Ascending aorta (tissue), 2 donors: ENCODE data around the gene SMIM22. TPM values are rescaled to one million over a fixed set of nuclear protein-coding genes. Genes with fewer than 3 reads are reported as not detected.

Experiments used
- DNase-seq, 2 donors: peaks; one replicate each; pipeline ENCODE4 v3.0.0-alpha.2; 2019; ENCODE audit warnings: low spot score in 2 of 2
- H3K27ac ChIP-seq, 2 donors: fragments of 200-600 bp; sonication (generic); one replicate each; pipeline ENCODE4 v1.5.1; 2016 to 2017; ENCODE audit warnings: mild to moderate bottlenecking in 1 of 2
- H3K27me3 ChIP-seq: fragments of 200-600 bp; sonication (generic); one replicate; pipeline ENCODE4 v1.5.1; 2017
- H3K36me3 ChIP-seq, 2 donors: fragments of 200-600 bp; sonication (generic); one replicate each; pipeline ENCODE4 v1.5.1; 2016
- H3K4me1 ChIP-seq, 2 donors: fragments of 200-600 bp; sonication (generic); one replicate each; pipeline ENCODE4 v1.5.1; 2016 to 2017; ENCODE audit warnings: mild to moderate bottlenecking in 1 of 2
- H3K4me3 ChIP-seq, 2 donors: fragments of 200-600 bp; sonication (generic); one replicate each; pipeline ENCODE4 v1.5.1; 2016 to 2017; ENCODE audit warnings: mild to moderate bottlenecking in 1 of 2
- H3K9me3 ChIP-seq, 2 donors: fragments of 200-600 bp; sonication (generic); one replicate each; pipeline ENCODE4 v1.5.1; 2016
- intact Hi-C: fragments of 100-400 bp; cut with DNase I; formaldehyde crosslinking; loops from one replicate; pipeline ENCODE4 v1.15.1; 2023
- total RNA-seq: library from RNA; depleted of rRNA; stranded (reverse); fragments of >200 nt; gene quantifications from one replicate; pipeline ENCODE4 v1.1.0, GENCODE V29; 2016
- TF ChIP-seq, protein P1 (sequence below), 3 experiments: fragments of 200-600 bp in 2 of 3; fragments of 450-650 bp in 1 of 3; sonication (generic) in 2 of 3; IDR thresholded peaks; one replicate each; pipeline ENCODE4 v1.5.1; 2016 to 2019; ENCODE audit warnings: antibody characterized with exemption in 3 of 3, mild to moderate bottlenecking in 1 of 3, moderate library complexity in 1 of 3

The SMIM22 gene
- total RNA-seq, 1 donor from 2014 or later = not detected

DNA sequence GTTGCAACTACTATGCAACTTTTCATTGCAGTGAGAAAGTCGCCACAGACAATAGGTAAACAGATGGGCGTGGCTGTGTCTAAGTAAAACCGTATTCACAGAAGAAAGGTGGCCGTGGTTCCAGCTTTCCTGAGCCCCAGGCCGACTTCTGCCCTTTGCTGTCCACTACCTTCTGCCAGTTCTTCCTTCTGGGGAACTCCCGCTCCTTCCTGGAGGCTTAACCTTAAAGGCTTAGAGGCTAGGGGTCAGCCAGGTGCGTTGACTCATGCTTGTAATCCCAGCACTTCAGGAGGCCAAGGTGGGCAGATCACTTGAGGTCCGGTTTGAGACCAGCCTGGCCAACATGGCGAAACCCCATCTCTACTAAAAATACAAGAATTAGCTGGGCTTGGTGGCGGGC lies 4.9 kb upstream of the SMIM22 start:
- Histone ChIP-seq H3K27me3 (no peaks in the 10 kb centered on the region), H3K4me3 (no peak overlapping the region), H3K4me1 (no peaks in the 10 kb centered on the region), H3K27ac (no peak overlapping the region), H3K9me3 (no peaks in the 10 kb centered on the region), H3K36me3 (no peaks in the 10 kb centered on the region)
- intact Hi-C loops = no loop called here
- TF ChIP-seq, protein P1, sequence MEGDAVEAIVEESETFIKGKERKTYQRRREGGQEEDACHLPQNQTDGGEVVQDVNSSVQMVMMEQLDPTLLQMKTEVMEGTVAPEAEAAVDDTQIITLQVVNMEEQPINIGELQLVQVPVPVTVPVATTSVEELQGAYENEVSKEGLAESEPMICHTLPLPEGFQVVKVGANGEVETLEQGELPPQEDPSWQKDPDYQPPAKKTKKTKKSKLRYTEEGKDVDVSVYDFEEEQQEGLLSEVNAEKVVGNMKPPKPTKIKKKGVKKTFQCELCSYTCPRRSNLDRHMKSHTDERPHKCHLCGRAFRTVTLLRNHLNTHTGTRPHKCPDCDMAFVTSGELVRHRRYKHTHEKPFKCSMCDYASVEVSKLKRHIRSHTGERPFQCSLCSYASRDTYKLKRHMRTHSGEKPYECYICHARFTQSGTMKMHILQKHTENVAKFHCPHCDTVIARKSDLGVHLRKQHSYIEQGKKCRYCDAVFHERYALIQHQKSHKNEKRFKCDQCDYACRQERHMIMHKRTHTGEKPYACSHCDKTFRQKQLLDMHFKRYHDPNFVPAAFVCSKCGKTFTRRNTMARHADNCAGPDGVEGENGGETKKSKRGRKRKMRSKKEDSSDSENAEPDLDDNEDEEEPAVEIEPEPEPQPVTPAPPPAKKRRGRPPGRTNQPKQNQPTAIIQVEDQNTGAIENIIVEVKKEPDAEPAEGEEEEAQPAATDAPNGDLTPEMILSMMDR (IDR thresholded peaks at IDR 0.05) = no peak
- DNase-seq = no peak

DNA sequence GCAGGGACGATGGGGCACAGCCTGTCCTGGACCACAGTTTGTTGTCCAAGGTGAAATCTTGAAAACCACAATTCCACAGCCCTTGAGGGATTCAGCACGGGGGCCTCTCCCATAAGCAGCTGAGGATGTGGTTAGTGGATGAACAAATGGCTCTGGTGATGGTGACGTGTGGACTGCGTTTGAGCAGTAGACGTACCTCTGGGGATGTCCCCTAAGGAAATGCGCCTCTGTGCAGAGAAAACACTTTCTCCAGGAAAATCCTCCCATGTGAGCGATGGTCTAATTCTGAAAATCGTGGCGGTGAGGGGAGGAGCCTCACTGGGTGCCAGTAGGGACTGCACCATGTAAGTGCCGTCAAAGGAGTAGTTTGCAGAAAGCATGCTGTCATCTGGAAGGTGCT lies 4.3 kb upstream of the SMIM22 start:
- intact Hi-C loops = no loop called here
- Histone ChIP-seq H3K4me1 (no peaks in the 10 kb centered on the region), H3K36me3 (no peaks in the 10 kb centered on the region), H3K4me3 (no peak overlapping the region), H3K9me3 (no peaks in the 10 kb centered on the region), H3K27me3 (no peaks in the 10 kb centered on the region), H3K27ac (no peak overlapping the region)
- TF ChIP-seq, protein P1 (IDR thresholded peaks at IDR 0.05) = no peak
- DNase-seq = no peak

DNA sequence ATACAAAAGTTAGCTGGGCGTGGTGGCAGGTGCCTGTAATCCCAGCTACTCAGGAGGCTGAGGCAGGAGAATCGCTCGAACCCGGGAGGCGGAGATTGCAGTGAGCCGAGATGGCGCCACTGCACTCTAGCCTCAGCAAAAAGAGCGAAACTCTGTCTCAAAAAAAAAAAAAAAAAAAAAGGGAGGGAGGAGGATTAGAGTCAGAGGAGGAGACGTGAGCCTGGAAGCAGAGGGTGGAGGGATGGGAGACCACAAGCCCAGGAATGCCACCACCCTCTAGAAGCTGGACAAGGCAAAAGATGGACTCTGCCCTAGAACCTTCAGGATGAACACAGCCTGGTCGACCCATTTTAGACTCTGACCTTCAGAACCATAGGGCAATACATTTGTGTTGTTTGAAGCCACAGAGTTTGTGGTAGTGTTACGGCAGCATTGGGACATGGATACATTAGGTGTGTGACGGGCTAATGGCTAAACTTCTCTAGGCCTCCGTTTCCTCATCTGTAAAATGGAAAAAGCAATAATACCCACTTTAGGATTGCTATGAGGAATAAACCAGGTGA lies 2.1 kb upstream of the SMIM22 start:
- DNase-seq = no peak
- Histone ChIP-seq H3K4me3 (no peak overlapping the region), H3K36me3 (peaks cover 7 to 9% of the 10 kb centered on the region in 2 donors), H3K4me1 (no peaks in the 10 kb centered on the region), H3K27me3 (no peaks in the 10 kb centered on the region), H3K27ac (no peak overlapping the region), H3K9me3 (no peaks in the 10 kb centered on the region)
- TF ChIP-seq, protein P1 (IDR thresholded peaks at IDR 0.05) = no peak
- intact Hi-C loops = no loop called here

DNA sequence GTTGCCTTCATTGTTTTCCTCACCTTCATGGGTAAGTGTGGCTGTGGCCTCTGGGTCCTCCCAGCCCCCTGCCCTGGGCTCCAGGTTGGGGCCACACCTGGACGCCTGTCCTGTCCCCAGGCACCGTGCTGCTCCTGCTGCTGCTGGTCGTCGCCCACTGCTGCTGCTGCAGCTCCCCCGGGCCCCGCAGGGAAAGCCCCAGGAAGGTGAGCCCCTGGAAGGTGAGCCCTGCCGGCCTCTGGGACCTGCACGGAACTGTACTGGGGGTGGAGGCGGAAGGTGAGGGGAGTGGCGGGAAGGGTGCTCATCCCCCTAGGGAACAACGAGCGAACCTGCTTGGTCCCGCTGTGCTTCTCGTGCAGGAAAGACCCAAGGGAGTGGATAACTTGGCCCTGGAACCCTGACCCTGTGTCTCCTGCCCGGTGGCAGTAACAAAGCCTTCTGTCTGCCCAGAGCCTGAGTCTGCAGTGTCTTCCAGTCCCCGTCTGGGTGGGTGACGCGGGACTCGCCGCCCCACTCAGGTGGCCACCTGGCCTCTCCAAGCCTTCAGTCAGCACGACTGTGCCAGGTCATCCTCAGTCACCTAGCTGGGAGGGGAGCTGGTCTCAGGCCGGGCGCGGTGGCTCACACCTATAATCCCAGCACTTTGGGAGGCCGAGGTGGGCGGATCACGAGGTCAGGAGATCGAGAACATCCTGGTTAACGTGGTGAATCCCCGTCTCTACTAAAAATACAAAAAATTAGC lies 831 bp downstream of the SMIM22 start:
- Histone ChIP-seq H3K9me3 (no peaks in the 10 kb centered on the region), H3K4me3 (no peak overlapping the region), H3K36me3 (peaks cover 12% of the 10 kb centered on the region in 2 donors), H3K27ac (no peak overlapping the region), H3K27me3 (no peaks in the 10 kb centered on the region), H3K4me1 (no peaks in the 10 kb centered on the region)
- intact Hi-C loops = no loop called here
- DNase-seq = no peak
- TF ChIP-seq, protein P1 (IDR thresholded peaks at IDR 0.05) = no peak

DNA sequence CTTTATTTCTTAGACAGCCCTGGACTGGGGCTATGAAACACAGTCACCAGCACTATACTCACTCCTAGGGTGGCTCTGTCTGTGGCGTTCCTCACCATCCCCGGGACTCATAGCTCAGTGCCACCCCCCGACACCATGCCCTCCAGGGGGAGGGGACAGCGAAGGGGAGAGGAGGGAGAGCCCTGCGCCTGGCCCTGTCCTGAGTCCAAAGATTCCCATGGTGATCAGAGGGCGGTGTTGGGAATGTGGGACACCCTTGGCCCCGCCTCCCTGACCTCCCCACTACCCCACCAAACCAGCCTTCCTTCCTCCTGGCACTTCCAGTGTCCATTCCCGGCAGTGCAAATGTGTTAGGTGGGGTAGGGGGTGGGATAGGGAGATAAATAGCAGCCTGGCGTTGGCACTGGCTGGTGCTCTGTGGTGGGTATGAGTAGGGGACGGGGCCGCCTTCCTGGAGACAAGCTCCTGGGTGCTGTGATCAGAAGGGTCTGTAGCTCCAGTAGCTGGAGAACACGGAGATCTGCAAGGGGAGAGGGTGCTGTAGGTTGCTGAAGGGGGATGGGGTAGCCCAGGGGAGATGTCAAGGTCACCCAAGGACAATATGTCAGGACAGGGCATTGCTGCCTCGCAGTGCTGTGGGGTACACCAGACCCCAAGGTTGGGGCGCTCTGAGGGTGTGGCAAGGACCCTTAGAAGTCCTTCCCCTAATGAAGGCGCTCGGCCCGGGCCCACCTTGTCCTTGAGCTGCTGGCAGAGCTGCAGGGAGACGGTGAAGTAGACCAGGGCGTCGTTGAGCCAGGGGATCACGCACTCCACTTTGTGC lies 2.0 kb downstream of the SMIM22 start:
- peaks cover 12% of the 10 kb centered on the region in 2 donors for H3K36me3 ChIP-seq
- DNase-seq = no peak
- intact Hi-C loops = no loop called here
- H3K4me3 ChIP-seq = no peak overlapping the region
- TF ChIP-seq, protein P1 (IDR thresholded peaks at IDR 0.05) = no peak
- H3K4me1 ChIP-seq = peaks cover 4 to 9% of the 10 kb centered on the region in 2 donors
- H3K9me3 ChIP-seq = no peaks in the 10 kb centered on the region
- no peak overlapping the region for H3K27ac ChIP-seq
- H3K27me3 ChIP-seq = no peaks in the 10 kb centered on the region
